HepG2 (cell line): ENCODE data around the gene CHCHD5. TPM values are rescaled to one million over a fixed set of nuclear protein-coding genes. Genes with fewer than 3 reads are reported as not detected.

ENCODE experiments used
- CEBPG ChIP-seq: IDR thresholded peaks from 2 replicates; pipeline ENCODE4 v1.6.1; 2016
- CENPBD1 ChIP-seq: sonication (generic); formaldehyde crosslinking; IDR thresholded peaks from 2 replicates; pipeline ENCODE4 v1.8.0; 2022; ENCODE audit warnings: missing genetic modification reagents, low read depth, mild to moderate bottlenecking, borderline replicate concordance
- DBP ChIP-seq: sonication (generic); formaldehyde crosslinking; IDR thresholded peaks from 2 replicates; pipeline ENCODE4 v1.4.0; 2020; ENCODE audit warnings: missing genetic modification reagents; ENCODE audit errors: not compliant biosample characterization
- HNF4A ChIP-seq: sonication (generic); formaldehyde crosslinking; IDR thresholded peaks from 2 replicates; pipeline ENCODE4 v1.4.0; 2020; ENCODE audit warnings: missing genetic modification reagents
- MAZ ChIP-seq, 2 experiments: sonication (generic) in 1 of 2; formaldehyde crosslinking in 1 of 2; IDR thresholded peaks; 2 replicates each; pipeline versions ENCODE4 v1.5.0 to v1.6.1; 2012 to 2020; ENCODE audit warnings: low read depth in 2 of 2, mild to moderate bottlenecking in 2 of 2, borderline replicate concordance in 1 of 2, improper control_type of control experiment in 1 of 2, low read length in 1 of 2, missing genetic modification reagents in 1 of 2, moderate library complexity in 1 of 2
- MXI1 ChIP-seq: IDR thresholded peaks from 3 replicates; pipeline ENCODE4 v1.6.1; 2012; ENCODE audit warnings: low read depth, low read length, inconsistent platforms, borderline replicate concordance
- NCOR1 ChIP-seq: fragments of 200-600 bp; sonication (generic); IDR thresholded peaks from 2 replicates; pipeline ENCODE4 v1.7.0; 2017; ENCODE audit warnings: antibody characterized with exemption, low read length, borderline replicate concordance
- NFATC3 ChIP-seq: sonication (generic); formaldehyde crosslinking; IDR thresholded peaks from 2 replicates; pipeline ENCODE4 v1.5.1; 2020; ENCODE audit warnings: mild to moderate bottlenecking, missing genetic modification reagents
- POLR2A ChIP-seq, 2 experiments: IDR thresholded peaks; 2 replicates each; pipeline ENCODE4 v1.6.1; 2011; ENCODE audit warnings: low read depth in 2 of 2, low read length in 2 of 2, mild to moderate bottlenecking in 1 of 2, moderate library complexity in 1 of 2; ENCODE audit not compliant: insufficient read depth in 1 of 2
- RERE ChIP-seq: IDR thresholded peaks from 2 replicates; pipeline ENCODE4 v1.6.1; 2016; ENCODE audit warnings: low read depth, missing genetic modification reagents, missing compliant biosample characterization
- SMAD1 ChIP-seq: sonication (generic); formaldehyde crosslinking; IDR thresholded peaks from 2 replicates; pipeline ENCODE4 v1.4.0; 2020; ENCODE audit warnings: missing genetic modification reagents, low read depth, mild to moderate bottlenecking, borderline replicate concordance
- TFDP2 ChIP-seq: sonication (generic); formaldehyde crosslinking; IDR thresholded peaks from 2 replicates; pipeline ENCODE4 v1.4.0; 2020; ENCODE audit warnings: missing genetic modification reagents
- THAP8 ChIP-seq: sonication (generic); formaldehyde crosslinking; IDR thresholded peaks from 2 replicates; pipeline ENCODE4 v1.5.1; 2020; ENCODE audit warnings: missing genetic modification reagents, mild to moderate bottlenecking, borderline replicate concordance
- ZBTB34 ChIP-seq: sonication (generic); formaldehyde crosslinking; IDR thresholded peaks from 2 replicates; pipeline ENCODE4 v1.8.0; 2022; ENCODE audit warnings: mild to moderate bottlenecking, missing genetic modification reagents
- ZMAT3 ChIP-seq: sonication (generic); formaldehyde crosslinking; conservative IDR thresholded peaks from 2 replicates; pipeline ENCODE4 v1.7.0; 2021; ENCODE audit warnings: missing genetic modification reagents
- ZNF383 ChIP-seq: sonication (generic); formaldehyde crosslinking; IDR thresholded peaks from 2 replicates; pipeline ENCODE4 v1.4.0; 2020; ENCODE audit warnings: missing genetic modification reagents, mild to moderate bottlenecking, borderline replicate concordance
- ZNF775 ChIP-seq: sonication (generic); formaldehyde crosslinking; IDR thresholded peaks from 2 replicates; pipeline ENCODE4 v1.4.0; 2020; ENCODE audit warnings: missing genetic modification reagents, mild to moderate bottlenecking, moderate library complexity, borderline replicate concordance
- polyA plus RNA-seq, 8 experiments: library from polyadenylated mRNA; depleted of rRNA in 3 of 8; stranded (reverse) in 7 of 8; unstranded in 1 of 8; fragments of >200 nt; fragmentation: Illumina TruSeq in 4 of 8; extraction: Trizol in 4 of 8; gene quantifications; 2 replicates each; pipeline versions ENCODE4 v1.2.1 to v1.2.3, GENCODE V29; 2011 to 2016; ENCODE audit warnings: low read depth in 4 of 8, missing spikeins in 1 of 8, mixed read lengths in 1 of 8; ENCODE audit not compliant: insufficient read depth in 1 of 8
- total RNA-seq, 5 experiments: library from RNA; depleted of rRNA; stranded (reverse); fragments of >200 nt; fragmentation: Illumina TruSeq; extraction: Trizol; gene quantifications; 2 replicates each; pipeline ENCODE4 v1.2.3, GENCODE V29; 2016; ENCODE audit warnings: low read depth in 1 of 5

Gene CHCHD5
- total and polyA plus RNA-seq, 2 of the 13 experiments (the other 11 are each of a cell fraction or from before 2014, with no cell fraction given), result 19.0 to 23.9 TPM

GRCh38 chr2:112584134-112584890 is at the start of gene CHCHD5 (continued):
- TF ChIP-seq CENPBD1 (peak; percentile 91; the same call in 1 of the 2 replicates), TFDP2 (peak; percentile 54; the same call in 1 of the 2 replicates), NCOR1 (peak; percentile 25; the same call in 1 of the 2 replicates), SMAD1 (peak; percentile 80; the same call in 1 of the 2 replicates), HNF4A (CRISPR knock-in tag) (peak; percentile 65), CEBPG (peak; percentile 98), NFATC3 (CRISPR knock-in tag) (no peak; the same call in 1 of the 2 replicates), POLR2A (IDR thresholded peaks at IDR 0.05; ENCODE audit: insufficient read depth in 1 of 2, low read depth in 2 of 2, low read length in 2 of 2) (peak; percentile 88 to 95), MAZ (IDR thresholded peaks at IDR 0.05; ENCODE audit: borderline replicate concordance, low read depth, low read length) (peak; percentile 64; the same call in 1 of the 2 replicates), MAZ (CRISPR knock-in tag; IDR thresholded peaks at IDR 0.05; ENCODE audit: low read depth) (no peak), ZMAT3 (CRISPR knock-in tag) (no peak), DBP (peak; percentile 38), RERE (CRISPR knock-in tag) (0 out of 2 replicates have a peak, but pooled peaks have one; percentile 13), ZBTB34 (CRISPR knock-in tag) (peak; percentile 91), THAP8 (CRISPR knock-in tag) (peak; percentile 90; the same call in 1 of the 2 replicates), MXI1 (peak; percentile 83; the same call in 2 of the 3 replicates), ZNF775 (CRISPR knock-in tag) (0 out of 2 replicates have a peak, but pooled peaks have one; percentile 75), ZNF383 (CRISPR knock-in tag) (peak; percentile 28; the same call in 1 of the 2 replicates)
